HG02610 (cell line): ENCODE measurements around the gene JMJD4.
"Not testable (repeated sequence)": the region's sequence is repeated elsewhere in the genome, so short reads cannot be mapped to it uniquely, and the experiment has no call there.

Experiments used
- ATAC-seq: cut with Tn5 transposase; IDR thresholded peaks from one replicate; pipeline ENCODE4 v1.9.1; 2021; ENCODE audit warnings: mild to moderate bottlenecking, moderate library complexity; ENCODE audit not compliant: unreplicated experiment

Gene JMJD4

DNA sequence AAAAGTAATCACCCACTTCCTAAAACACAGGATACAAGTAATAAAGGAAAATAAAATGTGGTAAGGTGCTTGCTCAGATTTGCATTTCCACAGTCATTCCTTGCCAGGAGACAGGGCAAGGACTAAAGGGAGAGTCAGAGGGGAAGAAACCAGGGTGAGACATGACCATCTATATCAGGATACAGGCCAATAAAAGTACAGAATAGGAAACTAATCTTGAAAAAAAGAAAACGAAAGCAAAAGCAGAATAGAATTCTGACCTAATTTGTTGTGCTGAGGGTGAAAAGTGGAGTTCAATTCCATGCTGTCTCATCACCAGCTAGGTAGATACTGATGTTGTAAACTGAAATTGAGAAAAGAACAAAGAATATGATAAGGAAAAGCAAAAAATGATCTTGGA is 27.3 kb downstream of the JMJD4 start:
- ATAC-seq, result no peak

DNA sequence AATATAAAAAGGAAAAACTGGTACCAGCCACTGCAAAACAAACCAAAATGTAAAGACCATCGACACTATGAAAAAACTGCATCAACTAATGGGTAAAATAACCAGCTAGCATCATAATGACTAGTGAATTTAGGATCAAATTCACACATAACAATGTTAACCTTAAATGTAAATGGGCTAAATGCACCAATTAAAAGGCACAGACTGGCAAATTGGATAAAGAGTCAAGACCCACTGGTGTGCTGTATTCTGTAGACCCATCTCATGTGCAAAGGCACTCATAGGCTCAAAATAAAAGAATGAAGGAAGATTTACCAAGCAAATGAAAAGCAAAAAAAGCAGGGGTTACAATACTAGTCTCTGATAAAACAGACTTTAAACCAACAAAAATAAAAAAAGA is 33.5 kb downstream of the JMJD4 start:
- ATAC-seq, result not testable (repeated sequence)

DNA sequence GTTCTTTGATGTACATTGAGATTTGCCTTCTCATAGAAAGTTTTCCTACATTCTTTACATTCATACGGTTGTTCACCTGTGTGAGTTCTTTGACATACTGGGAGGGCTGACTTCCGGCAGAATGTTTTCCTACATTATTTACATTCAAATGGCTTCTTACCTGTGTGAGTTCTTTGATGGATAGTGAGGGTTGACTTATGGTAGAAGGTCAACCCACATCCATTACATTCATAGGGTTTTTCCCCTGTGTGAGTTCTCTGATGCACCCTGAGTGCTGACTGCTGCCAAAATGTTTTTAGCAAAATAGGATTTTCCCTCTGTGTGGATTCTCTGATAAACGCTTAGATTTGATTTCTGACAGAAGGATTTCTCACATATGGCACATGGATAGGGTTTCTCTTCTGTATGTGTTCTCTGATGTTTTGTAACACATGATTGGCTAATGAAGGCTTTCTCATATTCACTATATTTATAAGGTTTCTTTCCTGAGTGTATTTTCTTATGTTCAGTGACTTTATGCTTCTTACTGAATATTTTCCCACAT is 37.7 kb downstream of the JMJD4 start:
- ATAC-seq, result no peak

DNA sequence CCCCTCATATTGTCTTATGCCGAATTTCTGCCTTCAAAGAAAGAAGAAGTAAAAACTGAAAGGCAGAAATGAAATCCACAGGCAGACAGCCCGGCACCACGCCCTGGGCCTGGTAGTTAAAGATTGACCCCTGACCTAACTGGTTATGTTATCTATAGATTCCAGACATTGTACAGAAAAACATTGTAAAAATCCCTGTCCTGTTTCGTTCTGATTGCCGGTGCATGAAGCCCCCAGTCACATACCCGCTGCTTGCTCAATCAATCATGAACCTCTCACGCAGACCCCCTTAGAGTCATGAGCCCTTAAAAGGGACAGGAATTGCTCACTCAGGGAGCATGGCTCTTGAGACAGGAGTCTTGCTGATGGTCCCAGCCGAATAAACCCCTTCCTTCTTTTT is 49.3 kb downstream of the JMJD4 start:
- ATAC-seq, result no peak
